GM12873 (cell line): Measurements from ENCODE around the gene EHMT2.

Experiments used
- CTCF ChIP-seq: IDR thresholded peaks from 2 replicates; pipeline ENCODE4 v1.5.1; 2012; ENCODE audit warnings: low read depth, mild to moderate bottlenecking, moderate library complexity, low read length, control low read depth; ENCODE audit not compliant: insufficient read depth; ENCODE audit errors: missing control alignments

EHMT2 gene

GRCh38 chr6:31940256-31940664 lies 42.8 kb upstream of the EHMT2 start:
- no peak for TF ChIP-seq CTCF

GRCh38 chr6:31935823-31936222 lies 38.3 kb upstream of the EHMT2 start:
- TF ChIP-seq CTCF = no peak

- no peak for TF ChIP-seq CTCF
Measured at GRCh38 chr6:31935021-31935420, 37.5 kb upstream of the EHMT2 start.

GRCh38 chr6:31933537-31933936 lies 36.0 kb upstream of the EHMT2 start:
- TF ChIP-seq CTCF = no peak

- no peak for TF ChIP-seq CTCF
Measured at GRCh38 chr6:31930962-31931361, 33.5 kb upstream of the EHMT2 start.

GRCh38 chr6:31928672-31928939 lies 31.1 kb upstream of the EHMT2 start:
- no peak for TF ChIP-seq CTCF

GRCh38 chr6:31927863-31928671 lies 30.6 kb upstream of the EHMT2 start:
- no peak for TF ChIP-seq CTCF
